Stomach (tissue), 9 donors: ENCODE measurements around the gene TBC1D7. TPM values are rescaled to one million over a fixed set of nuclear protein-coding genes. Genes with fewer than 3 reads are reported as not detected.
A peak's percentile ranks its signal among the peaks of the same experiment; 100 is the strongest.

Experiments
- DNase-seq, 2 donors: peaks; one replicate each; pipeline versions ENCODE4 v3.0.0 to v3.0.0-alpha.2; 2013 to 2019
- H3K27ac ChIP-seq, 5 donors: fragments of 200-600 bp in 4 of 5; sonication (generic) in 4 of 5; one replicate each; pipeline ENCODE4 v1.5.1; 2013 to 2019; ENCODE audit warnings: mild to moderate bottlenecking in 1 of 5, moderate library complexity in 1 of 5
- H3K27me3 ChIP-seq, 3 donors: fragments of 200-600 bp; sonication (generic); one replicate each; pipeline ENCODE4 v1.5.1; 2017 to 2019; ENCODE audit warnings: mixed run types in 1 of 3
- H3K36me3 ChIP-seq, 4 donors: fragments of 200-600 bp; sonication (generic); 1 replicate in 3 of 4; 2 replicates in 1 of 4; pipeline ENCODE4 v1.5.1; 2016 to 2019
- H3K4me1 ChIP-seq, 4 donors: fragments of 200-600 bp; sonication (generic); one replicate each; pipeline ENCODE4 v1.5.1; 2016 to 2019
- H3K4me3 ChIP-seq, 4 donors: fragments of 200-600 bp; sonication (generic) in 3 of 4; one replicate each; pipeline ENCODE4 v1.5.1; 2016 to 2019; ENCODE audit warnings: mild to moderate bottlenecking in 1 of 4
- H3K9me3 ChIP-seq, 4 donors: fragments of 200-600 bp; sonication (generic); one replicate each; pipeline ENCODE4 v1.5.1; 2016 to 2019
- EP300 ChIP-seq: sonication (generic); formaldehyde crosslinking; IDR thresholded peaks from one replicate; pipeline ENCODE4 v1.6.1; 2017; ENCODE audit warnings: antibody characterized with exemption
- POLR2A ChIP-seq, 4 donors: fragments of 450-650 bp; IDR thresholded peaks; one replicate each; pipeline ENCODE4 v1.6.1; 2016; ENCODE audit warnings: antibody characterized with exemption in 4 of 4, control low read depth in 2 of 4, mild to moderate bottlenecking in 1 of 4, moderate library complexity in 1 of 4
- POLR2AphosphoS5 ChIP-seq, 3 donors: sonication (generic); formaldehyde crosslinking; IDR thresholded peaks; one replicate each; pipeline ENCODE4 v1.6.1; 2016; ENCODE audit warnings: antibody characterized with exemption in 3 of 3
- WGBS, 5 donors: extraction: QIAGEN DNeasy Blood & Tissue Kit in 3 of 5; methylation state at CpG; one replicate each; pipeline versions ENCODE4 v1.1.5 to v1.1.7; 2013 to 2018; 5-methylcytosine and 5-hydroxymethylcytosine counted together
- intact Hi-C: fragments of 100-400 bp; cut with DNase I; formaldehyde crosslinking; loops from one replicate; pipeline ENCODE4 v1.15.1; 2023; ENCODE audit warnings: low total_unique reads
- polyA plus RNA-seq, 3 donors: library from polyadenylated mRNA; stranded (reverse); fragments of 200-250 nt; gene quantifications; one replicate each; pipeline ENCODE4 v1.2.3, GENCODE V29; 2013
- total RNA-seq, 5 donors: library from RNA; depleted of rRNA; stranded (reverse); fragments of >200 nt; gene quantifications; one replicate each; pipeline versions ENCODE4 v1.1.0 to v1.2.3, GENCODE V29; 2014 to 2016
- TF ChIP-seq, protein P1 (sequence below), 7 experiments: fragments of 450-650 bp in 4 of 7; fragments of 200-600 bp in 3 of 7; sonication (generic) in 3 of 7; IDR thresholded peaks; one replicate each; pipeline ENCODE4 v1.5.1; 2016 to 2019; ENCODE audit warnings: antibody characterized with exemption in 7 of 7, control low read depth in 2 of 7, mild to moderate bottlenecking in 1 of 7
- donor health status: healthy with polysubstance abuse.
- donor health status: Bipolar disorder and iron deficiency.
- donor health status: healthy.

TBC1D7 gene
- total and polyA plus RNA-seq, 8 donors, result 2.7 to 20.4 (median 9.6) TPM; not detected in 1

DNA sequence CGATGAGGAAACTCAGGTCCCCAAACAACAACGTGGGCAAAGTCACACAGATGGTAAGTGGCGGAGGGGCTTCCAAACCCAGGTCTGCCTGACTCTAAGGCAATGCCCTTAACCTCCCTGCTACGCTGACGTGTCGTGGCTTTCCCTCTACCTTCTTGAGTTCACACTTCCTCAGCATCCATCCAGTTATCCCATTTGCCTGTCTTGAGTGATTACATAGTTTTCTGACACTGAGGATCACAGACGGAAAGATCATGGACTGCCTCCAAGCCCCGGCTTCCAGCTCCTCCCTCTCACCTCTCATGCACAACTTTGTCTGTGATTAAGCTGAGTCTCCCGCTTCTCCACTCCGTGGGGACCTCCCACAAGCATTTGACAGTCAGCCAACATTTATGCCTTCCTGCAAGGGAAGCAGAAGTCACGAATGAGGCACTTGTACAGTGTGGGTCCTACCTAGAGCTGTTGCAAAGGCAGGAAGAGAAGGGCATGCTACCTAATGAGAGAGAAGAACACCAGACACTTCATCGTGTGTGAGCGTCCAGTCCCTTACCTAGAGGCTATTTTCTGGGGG, 33.8 kb downstream of the TBC1D7 start:
- Histone ChIP-seq H3K36me3 (peaks cover 21 to 77% (median 73%) of the 10 kb centered on the region in 4 donors), H3K27me3 (no peaks in the 10 kb centered on the region), H3K4me3 (no peak overlapping the region), H3K4me1 (no peaks in the 10 kb centered on the region), H3K9me3 (no peaks in the 10 kb centered on the region), H3K27ac (no peak overlapping the region)
- no peak for DNase-seq
- WGBS, 5 donors, result 75 to 87% (median 83%) methylated on average over 13 of the region's 13 CpGs
- TF ChIP-seq, protein P1, sequence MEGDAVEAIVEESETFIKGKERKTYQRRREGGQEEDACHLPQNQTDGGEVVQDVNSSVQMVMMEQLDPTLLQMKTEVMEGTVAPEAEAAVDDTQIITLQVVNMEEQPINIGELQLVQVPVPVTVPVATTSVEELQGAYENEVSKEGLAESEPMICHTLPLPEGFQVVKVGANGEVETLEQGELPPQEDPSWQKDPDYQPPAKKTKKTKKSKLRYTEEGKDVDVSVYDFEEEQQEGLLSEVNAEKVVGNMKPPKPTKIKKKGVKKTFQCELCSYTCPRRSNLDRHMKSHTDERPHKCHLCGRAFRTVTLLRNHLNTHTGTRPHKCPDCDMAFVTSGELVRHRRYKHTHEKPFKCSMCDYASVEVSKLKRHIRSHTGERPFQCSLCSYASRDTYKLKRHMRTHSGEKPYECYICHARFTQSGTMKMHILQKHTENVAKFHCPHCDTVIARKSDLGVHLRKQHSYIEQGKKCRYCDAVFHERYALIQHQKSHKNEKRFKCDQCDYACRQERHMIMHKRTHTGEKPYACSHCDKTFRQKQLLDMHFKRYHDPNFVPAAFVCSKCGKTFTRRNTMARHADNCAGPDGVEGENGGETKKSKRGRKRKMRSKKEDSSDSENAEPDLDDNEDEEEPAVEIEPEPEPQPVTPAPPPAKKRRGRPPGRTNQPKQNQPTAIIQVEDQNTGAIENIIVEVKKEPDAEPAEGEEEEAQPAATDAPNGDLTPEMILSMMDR (IDR thresholded peaks at IDR 0.05), result no peak
- TF ChIP-seq POLR2AphosphoS5 (IDR thresholded peaks at IDR 0.05) (no peak), POLR2A (IDR thresholded peaks at IDR 0.05) (no peak), EP300 (no peak)
- intact Hi-C loops, result no loop called here

GRCh38 chr6:13292774-13293173, 35.6 kb downstream of the TBC1D7 start:
- Histone ChIP-seq H3K27me3 (no peaks in the 10 kb centered on the region), H3K9me3 (peaks cover 0 to under 1% (median 0%) of the 10 kb centered on the region in 4 donors), H3K36me3 (peaks cover 21 to 69% (median 65%) of the 10 kb centered on the region in 4 donors), H3K27ac (no peak overlapping the region), H3K4me3 (no peak overlapping the region), H3K4me1 (no peaks in the 10 kb centered on the region)
- intact Hi-C loops, result no loop called here
- DNase-seq, result no peak
- TF ChIP-seq, protein P1 (IDR thresholded peaks at IDR 0.05), result no peak
- TF ChIP-seq EP300, result no peak
- TF ChIP-seq POLR2A (IDR thresholded peaks at IDR 0.05), result no peak
- TF ChIP-seq POLR2AphosphoS5 (IDR thresholded peaks at IDR 0.05), result no peak
- 86 to 90% (median 88%) methylated on average over 9 of the region's 9 CpGs for WGBS, 5 donors

DNA sequence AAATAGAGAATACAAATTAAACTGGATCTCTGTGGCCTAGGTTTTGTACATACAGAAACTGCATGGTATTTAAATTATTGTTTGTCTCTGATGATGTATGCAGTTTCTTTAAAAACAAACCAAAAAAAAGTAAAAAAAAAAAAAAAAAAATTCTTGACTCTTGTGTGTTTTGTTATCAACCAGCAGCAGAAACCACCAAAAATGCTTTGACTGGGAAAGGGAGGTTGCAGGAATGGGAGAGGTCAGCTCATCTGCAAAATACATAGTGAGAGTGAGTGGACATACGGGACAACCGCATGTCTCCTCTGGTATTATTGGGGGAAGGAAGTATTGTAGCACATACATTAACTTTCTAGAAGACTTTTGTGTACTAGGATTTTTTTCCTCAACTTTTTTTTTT, 38.0 kb downstream of the TBC1D7 start:
- H3K27ac ChIP-seq, result no peak overlapping the region
- H3K36me3 ChIP-seq, result peaks cover 24 to 81% (median 64%) of the 10 kb centered on the region in 4 donors

DNA sequence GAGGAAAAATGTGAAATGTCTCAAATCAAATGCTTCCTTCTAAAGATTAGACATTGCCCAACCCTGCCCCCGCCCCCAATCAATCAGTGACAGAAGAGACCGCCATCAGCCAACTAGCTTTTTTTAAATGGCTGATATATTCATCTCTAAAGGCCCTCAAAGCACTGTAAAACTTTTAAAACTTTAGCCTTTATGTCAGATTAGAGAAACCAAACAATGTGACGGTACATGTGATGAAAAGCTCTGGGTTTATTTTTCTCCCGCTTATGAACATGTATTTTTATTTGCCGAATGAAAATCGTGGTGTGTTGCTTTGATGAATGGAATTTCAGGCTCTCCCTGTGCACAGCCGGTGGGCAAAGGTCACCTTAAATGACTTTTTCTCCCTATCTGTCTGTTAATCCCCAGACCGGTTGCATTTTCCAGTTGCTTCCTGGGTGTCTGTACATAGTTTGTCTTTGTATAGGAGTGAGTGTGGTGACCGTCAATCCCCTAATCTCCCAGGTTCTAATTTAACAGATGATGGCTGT, 38.5 kb downstream of the TBC1D7 start:
- no peak overlapping the region for H3K27ac ChIP-seq
- peaks cover 24 to 81% (median 62%) of the 10 kb centered on the region in 4 donors for H3K36me3 ChIP-seq
- H3K9me3 ChIP-seq, result peaks cover 0 to 14% (median 10%) of the 10 kb centered on the region in 4 donors
- no peak overlapping the region for H3K4me3 ChIP-seq
- TF ChIP-seq, protein P1 (IDR thresholded peaks at IDR 0.05), result no peak
- TF ChIP-seq POLR2AphosphoS5 (IDR thresholded peaks at IDR 0.05), result no peak
- TF ChIP-seq EP300, result no peak
- no peak for TF ChIP-seq POLR2A (IDR thresholded peaks at IDR 0.05)
- DNase-seq, result peak in 1 of 2 donors; percentile 43
- H3K27me3 ChIP-seq, result no peaks in the 10 kb centered on the region
- intact Hi-C loops, result no loop called here
- WGBS, 5 donors, result 55 to 73% (median 68%) methylated on average over 9 of the region's 9 CpGs
- no peaks in the 10 kb centered on the region for H3K4me1 ChIP-seq

More for the DNA sequence above, 38.0 kb downstream of the TBC1D7 start:
- peaks cover 0 to 14% (median 10%) of the 10 kb centered on the region in 4 donors for H3K9me3 ChIP-seq
- intact Hi-C loops, result no loop called here
- TF ChIP-seq POLR2AphosphoS5 (IDR thresholded peaks at IDR 0.05) (no peak), EP300 (no peak), POLR2A (IDR thresholded peaks at IDR 0.05) (no peak)
- TF ChIP-seq, protein P1 (IDR thresholded peaks at IDR 0.05), result no peak
- DNase-seq, result no peak
- H3K27me3 ChIP-seq, result no peaks in the 10 kb centered on the region
- H3K4me3 ChIP-seq, result no peak overlapping the region
- no peaks in the 10 kb centered on the region for H3K4me1 ChIP-seq
- WGBS, 5 donors, result 91 to 99% (median 98%) methylated on average over 2 of the region's 2 CpGs
